Measurements from ENCODE around the gene VTI1A. TPM values are rescaled to one million over a fixed set of nuclear protein-coding genes. Genes with fewer than 3 reads are reported as not detected.

The VTI1A gene
- total and polyA plus RNA-seq, 7 donors: 9.9 to 31.5 (median 20.1) TPM

GRCh38 chr10:112616647-112617046, 169.6 kb downstream of the VTI1A start:
- Histone ChIP-seq H3K36me3 (ENCODE audit: insufficient read depth in 1 of 2, low read depth in 1 of 2) (no peaks in the 10 kb centered on the region), H3K4me1 (no peaks in the 10 kb centered on the region), H3K27me3 (ENCODE audit: insufficient read depth in 3 of 3, low read length in 2 of 3) (no peaks in the 10 kb centered on the region), H3K27ac (no peak overlapping the region), H3K4me3 (no peak overlapping the region), H3K9me3 (peaks cover 8% of the 10 kb centered on the region)
- ATAC-seq (no peak), DNase-seq (no peak)
- intact Hi-C loops (cut with DNase I): no loop called here
- no peak for TF ChIP-seq CTCF (IDR thresholded peaks at IDR 0.05)

GRCh38 chr10:112618814-112619213, 171.8 kb downstream of the VTI1A start:
- Histone ChIP-seq H3K4me3 (no peak overlapping the region), H3K27ac (no peak overlapping the region), H3K4me1 (no peaks in the 10 kb centered on the region), H3K9me3 (peaks cover 8% of the 10 kb centered on the region), H3K27me3 (ENCODE audit: insufficient read depth in 3 of 3, low read length in 2 of 3) (no peaks in the 10 kb centered on the region), H3K36me3 (ENCODE audit: insufficient read depth in 1 of 2, low read depth in 1 of 2) (no peaks in the 10 kb centered on the region)
- no peak for ATAC-seq
- no peak for TF ChIP-seq CTCF (IDR thresholded peaks at IDR 0.05)
- WGBS, 3 donors: 93 to 96% (median 94%) methylated on average over 3 of the region's 3 CpGs
- intact Hi-C loops (cut with DNase I): no loop called here
- no peak for DNase-seq

- no peak overlapping the region for H3K27ac ChIP-seq
- WGBS, 3 donors: 64 to 72% (median 64%) methylated on average over 4 of the region's 4 CpGs
- TF ChIP-seq CTCF (IDR thresholded peaks at IDR 0.05): no peak
- no peaks in the 10 kb centered on the region for H3K4me1 ChIP-seq
- no peaks in the 10 kb centered on the region for H3K27me3 ChIP-seq (ENCODE audit: insufficient read depth in 3 of 3, low read length in 2 of 3)
- no peak for DNase-seq
- intact Hi-C loops (cut with DNase I): no loop called here
- no peak for ATAC-seq
- H3K4me3 ChIP-seq: no peak overlapping the region
- peaks cover 8% of the 10 kb centered on the region for H3K9me3 ChIP-seq
- no peaks in the 10 kb centered on the region for H3K36me3 ChIP-seq (ENCODE audit: insufficient read depth in 1 of 2, low read depth in 1 of 2)
Measured at GRCh38 chr10:112619556-112619955, 172.5 kb downstream of the VTI1A start.

- 83 to 84% (median 83%) methylated on average over 2 of the region's 2 CpGs for WGBS, 3 donors
- Histone ChIP-seq H3K4me1 (no peaks in the 10 kb centered on the region), H3K27ac (no peak overlapping the region), H3K27me3 (ENCODE audit: insufficient read depth in 3 of 3, low read length in 2 of 3) (no peaks in the 10 kb centered on the region), H3K4me3 (no peak overlapping the region), H3K36me3 (ENCODE audit: insufficient read depth in 1 of 2, low read depth in 1 of 2) (no peaks in the 10 kb centered on the region), H3K9me3 (no peaks in the 10 kb centered on the region)
- DNase-seq (no peak), ATAC-seq (no peak)
- intact Hi-C loops (cut with DNase I): no loop called here
- no peak for TF ChIP-seq CTCF (IDR thresholded peaks at IDR 0.05)
Measured at GRCh38 chr10:112622786-112623185, 175.8 kb downstream of the VTI1A start.

GRCh38 chr10:112624546-112625048, 177.6 kb downstream of the VTI1A start:
- H3K36me3 ChIP-seq (ENCODE audit: insufficient read depth in 1 of 2, low read depth in 1 of 2): no peaks in the 10 kb centered on the region
- H3K4me3 ChIP-seq: no peak overlapping the region
- H3K27me3 ChIP-seq (ENCODE audit: insufficient read depth in 3 of 3, low read length in 2 of 3): no peaks in the 10 kb centered on the region
- DNase-seq (no peak), ATAC-seq (no peak)
- H3K27ac ChIP-seq: no peak overlapping the region
- H3K9me3 ChIP-seq: no peaks in the 10 kb centered on the region
- intact Hi-C loops (cut with DNase I): no loop called here
- 77 to 82% (median 81%) methylated on average over 7 of the region's 7 CpGs for WGBS, 3 donors
- TF ChIP-seq CTCF (IDR thresholded peaks at IDR 0.05): no peak
- no peaks in the 10 kb centered on the region for H3K4me1 ChIP-seq
